WTC11 (cell line): ENCODE data around the gene ZNF438. TPM values are rescaled to one million over a fixed set of nuclear protein-coding genes. Genes with fewer than 3 reads are reported as not detected.

Experiments used
- ATAC-seq: fragments of 200-7000 bp; cut with Tn5 transposase; 2 replicates; pipeline ENCODE4 v1.10.0; 2021; ENCODE audit warnings: mild to moderate bottlenecking, moderate library complexity
- CTCF ChIA-PET: fragments of 300-600 bp; sonication (Branson Sonifier 250); formaldehyde crosslinking; loops from one replicate; lab custom pipeline; 2021; ENCODE audit warnings: antibody characterized with exemption; lab: Charles Lee
- POLR2A ChIA-PET: fragments of 350-600 bp; sonication (Branson Sonifier 250); formaldehyde crosslinking; loops from one replicate; lab custom pipeline; 2021; ENCODE audit warnings: antibody characterized with exemption; lab: Charles Lee
- DNase-seq: peaks from one replicate; pipeline ENCODE4 v3.0.0; 2021; ENCODE audit warnings: low spot score
- H3K27ac Mint-ChIP-seq: 2 replicates; pipeline ENCODE4 v1.8.0; 2021; ENCODE audit warnings: mixed read lengths
- H3K27me3 Mint-ChIP-seq: 2 replicates; pipeline ENCODE4 v1.8.0; 2021; ENCODE audit warnings: low read depth, mild to moderate bottlenecking, moderate library complexity, mixed read lengths
- H3K36me3 Mint-ChIP-seq: 2 replicates; pipeline ENCODE4 v1.8.0; 2021; ENCODE audit warnings: mixed read lengths
- H3K4me1 Mint-ChIP-seq: 2 replicates; pipeline ENCODE4 v1.8.0; 2022; ENCODE audit warnings: mixed read lengths
- H3K4me3 Mint-ChIP-seq: 2 replicates; pipeline ENCODE4 v1.8.0; 2021; ENCODE audit warnings: mild to moderate bottlenecking, moderate library complexity, mixed read lengths
- H3K9me3 Mint-ChIP-seq: 2 replicates; pipeline ENCODE4 v1.8.0; 2021; ENCODE audit warnings: mixed read lengths
- CREB1 ChIP-seq: sonication (generic); formaldehyde crosslinking; IDR thresholded peaks from 2 replicates; pipeline ENCODE4 v1.8.0; 2023; ENCODE audit warnings: mild to moderate bottlenecking, missing genetic modification reagents
- GABPB1 ChIP-seq: sonication (generic); formaldehyde crosslinking; IDR thresholded peaks from 2 replicates; pipeline ENCODE4 v1.8.1; 2023; ENCODE audit warnings: mild to moderate bottlenecking, missing genetic modification reagents
- GTF2I ChIP-seq: fragments of 250-450 bp; sonication (Bioruptor Pico); conservative IDR thresholded peaks from 2 replicates; pipeline ENCODE4 v1.4.0; 2021; ENCODE audit warnings: mild to moderate bottlenecking
- HMGA2 ChIP-seq: fragments of 250-450 bp; sonication (Bioruptor Pico); IDR thresholded peaks from 2 replicates; pipeline ENCODE4 v1.4.0; 2021; ENCODE audit warnings: mild to moderate bottlenecking, moderate library complexity
- IRF1 ChIP-seq: sonication (generic); formaldehyde crosslinking; IDR thresholded peaks from 2 replicates; pipeline ENCODE4 v1.8.0; 2023; ENCODE audit warnings: missing genetic modification reagents
- MXD4 ChIP-seq: fragments of 250-450 bp; sonication (Bioruptor Pico); IDR thresholded peaks from 2 replicates; pipeline ENCODE4 v1.8.0; 2021; ENCODE audit warnings: mild to moderate bottlenecking, moderate library complexity, borderline replicate concordance
- NFATC4 ChIP-seq: fragments of 250-450 bp; sonication (Bioruptor Pico); IDR thresholded peaks from 2 replicates; pipeline ENCODE4 v1.9.0; 2021; ENCODE audit warnings: mild to moderate bottlenecking
- OVOL2 ChIP-seq: fragments of 250-450 bp; sonication (Bioruptor Pico); IDR thresholded peaks from 2 replicates; pipeline ENCODE4 v1.9.0; 2021; ENCODE audit warnings: mild to moderate bottlenecking, borderline replicate concordance
- PRRX2 ChIP-seq: fragments of 250-450 bp; sonication (Bioruptor Pico); IDR thresholded peaks from 2 replicates; pipeline ENCODE4 v1.8.0; 2021; ENCODE audit warnings: mild to moderate bottlenecking
- SOX15 ChIP-seq: fragments of 250-450 bp; sonication (Bioruptor Pico); IDR thresholded peaks from 2 replicates; pipeline ENCODE4 v1.9.0; 2021; ENCODE audit warnings: mild to moderate bottlenecking
- ZNF532 ChIP-seq: fragments of 250-450 bp; sonication (Bioruptor Pico); IDR thresholded peaks from 2 replicates; pipeline ENCODE4 v1.9.0; 2021; ENCODE audit warnings: mild to moderate bottlenecking, borderline replicate concordance
- total RNA-seq: library from RNA; stranded (reverse); gene quantifications from 3 replicates; pipeline ENCODE4 v1.2.3, GENCODE V29; 2021
- TF ChIP-seq, protein P1 (sequence below): sonication (generic); formaldehyde crosslinking; IDR thresholded peaks from 2 replicates; pipeline ENCODE4 v1.8.1; 2023; ENCODE audit warnings: mild to moderate bottlenecking, missing genetic modification reagents
- TF ChIP-seq, protein P2 (sequence below): sonication (generic); formaldehyde crosslinking; IDR thresholded peaks from 2 replicates; pipeline ENCODE4 v1.8.1; 2023; ENCODE audit warnings: mild to moderate bottlenecking, missing genetic modification reagents
- TF ChIP-seq, protein P3 (sequence below): sonication (generic); formaldehyde crosslinking; IDR thresholded peaks from 2 replicates; pipeline ENCODE4 v1.8.0; 2022; ENCODE audit warnings: mild to moderate bottlenecking, missing genetic modification reagents
- TF ChIP-seq, protein P4 (sequence below): sonication (generic); formaldehyde crosslinking; IDR thresholded peaks from 2 replicates; pipeline ENCODE4 v1.8.1; 2023; ENCODE audit warnings: mild to moderate bottlenecking, missing genetic modification reagents, moderate library complexity
- TF ChIP-seq, protein P5 (sequence below): fragments of 200-600 bp; IDR thresholded peaks from 2 replicates; pipeline ENCODE4 v1.8.0; 2022; ENCODE audit warnings: antibody characterized with exemption

The ZNF438 gene
- total RNA-seq, 1 experiment from 2014 or later, result 1.9 TPM

GRCh38 chr10:31004611-31005193 is 27.0 kb downstream of the ZNF438 start:
- H3K27me3 Mint-ChIP-seq, result no peaks in the 10 kb centered on the region
- DNase-seq, result no peak
- no peak overlapping the region for H3K27ac Mint-ChIP-seq
- H3K4me1 Mint-ChIP-seq, result peaks cover 7% of the 10 kb centered on the region; the same call in 1 of the 2 replicates
- TF ChIP-seq PRRX2 (CRISPR knock-in tag) (no peak), NFATC4 (no peak), HMGA2 (CRISPR knock-in tag) (no peak), GTF2I (no peak), CREB1 (CRISPR knock-in tag) (no peak), ZNF532 (CRISPR knock-in tag) (no peak), GABPB1 (CRISPR knock-in tag) (no peak), SOX15 (no peak), IRF1 (CRISPR knock-in tag) (no peak), OVOL2 (CRISPR knock-in tag) (no peak), MXD4 (no peak)
- TF ChIP-seq, protein P1, sequence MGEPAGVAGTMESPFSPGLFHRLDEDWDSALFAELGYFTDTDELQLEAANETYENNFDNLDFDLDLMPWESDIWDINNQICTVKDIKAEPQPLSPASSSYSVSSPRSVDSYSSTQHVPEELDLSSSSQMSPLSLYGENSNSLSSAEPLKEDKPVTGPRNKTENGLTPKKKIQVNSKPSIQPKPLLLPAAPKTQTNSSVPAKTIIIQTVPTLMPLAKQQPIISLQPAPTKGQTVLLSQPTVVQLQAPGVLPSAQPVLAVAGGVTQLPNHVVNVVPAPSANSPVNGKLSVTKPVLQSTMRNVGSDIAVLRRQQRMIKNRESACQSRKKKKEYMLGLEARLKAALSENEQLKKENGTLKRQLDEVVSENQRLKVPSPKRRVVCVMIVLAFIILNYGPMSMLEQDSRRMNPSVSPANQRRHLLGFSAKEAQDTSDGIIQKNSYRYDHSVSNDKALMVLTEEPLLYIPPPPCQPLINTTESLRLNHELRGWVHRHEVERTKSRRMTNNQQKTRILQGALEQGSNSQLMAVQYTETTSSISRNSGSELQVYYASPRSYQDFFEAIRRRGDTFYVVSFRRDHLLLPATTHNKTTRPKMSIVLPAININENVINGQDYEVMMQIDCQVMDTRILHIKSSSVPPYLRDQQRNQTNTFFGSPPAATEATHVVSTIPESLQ, result no peak
- TF ChIP-seq, protein P2, sequence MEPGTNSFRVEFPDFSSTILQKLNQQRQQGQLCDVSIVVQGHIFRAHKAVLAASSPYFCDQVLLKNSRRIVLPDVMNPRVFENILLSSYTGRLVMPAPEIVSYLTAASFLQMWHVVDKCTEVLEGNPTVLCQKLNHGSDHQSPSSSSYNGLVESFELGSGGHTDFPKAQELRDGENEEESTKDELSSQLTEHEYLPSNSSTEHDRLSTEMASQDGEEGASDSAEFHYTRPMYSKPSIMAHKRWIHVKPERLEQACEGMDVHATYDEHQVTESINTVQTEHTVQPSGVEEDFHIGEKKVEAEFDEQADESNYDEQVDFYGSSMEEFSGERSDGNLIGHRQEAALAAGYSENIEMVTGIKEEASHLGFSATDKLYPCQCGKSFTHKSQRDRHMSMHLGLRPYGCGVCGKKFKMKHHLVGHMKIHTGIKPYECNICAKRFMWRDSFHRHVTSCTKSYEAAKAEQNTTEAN (CRISPR knock-in tag), result no peak
- TF ChIP-seq, protein P3, sequence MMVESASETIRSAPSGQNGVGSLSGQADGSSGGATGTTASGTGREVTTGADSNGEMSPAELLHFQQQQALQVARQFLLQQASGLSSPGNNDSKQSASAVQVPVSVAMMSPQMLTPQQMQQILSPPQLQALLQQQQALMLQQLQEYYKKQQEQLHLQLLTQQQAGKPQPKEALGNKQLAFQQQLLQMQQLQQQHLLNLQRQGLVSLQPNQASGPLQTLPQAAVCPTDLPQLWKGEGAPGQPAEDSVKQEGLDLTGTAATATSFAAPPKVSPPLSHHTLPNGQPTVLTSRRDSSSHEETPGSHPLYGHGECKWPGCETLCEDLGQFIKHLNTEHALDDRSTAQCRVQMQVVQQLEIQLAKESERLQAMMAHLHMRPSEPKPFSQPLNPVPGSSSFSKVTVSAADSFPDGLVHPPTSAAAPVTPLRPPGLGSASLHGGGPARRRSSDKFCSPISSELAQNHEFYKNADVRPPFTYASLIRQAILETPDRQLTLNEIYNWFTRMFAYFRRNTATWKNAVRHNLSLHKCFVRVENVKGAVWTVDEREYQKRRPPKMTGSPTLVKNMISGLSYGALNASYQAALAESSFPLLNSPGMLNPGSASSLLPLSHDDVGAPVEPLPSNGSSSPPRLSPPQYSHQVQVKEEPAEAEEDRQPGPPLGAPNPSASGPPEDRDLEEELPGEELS, result no peak
- TF ChIP-seq, protein P4, sequence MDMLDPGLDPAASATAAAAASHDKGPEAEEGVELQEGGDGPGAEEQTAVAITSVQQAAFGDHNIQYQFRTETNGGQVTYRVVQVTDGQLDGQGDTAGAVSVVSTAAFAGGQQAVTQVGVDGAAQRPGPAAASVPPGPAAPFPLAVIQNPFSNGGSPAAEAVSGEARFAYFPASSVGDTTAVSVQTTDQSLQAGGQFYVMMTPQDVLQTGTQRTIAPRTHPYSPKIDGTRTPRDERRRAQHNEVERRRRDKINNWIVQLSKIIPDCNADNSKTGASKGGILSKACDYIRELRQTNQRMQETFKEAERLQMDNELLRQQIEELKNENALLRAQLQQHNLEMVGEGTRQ, result no peak
- TF ChIP-seq, protein P5, sequence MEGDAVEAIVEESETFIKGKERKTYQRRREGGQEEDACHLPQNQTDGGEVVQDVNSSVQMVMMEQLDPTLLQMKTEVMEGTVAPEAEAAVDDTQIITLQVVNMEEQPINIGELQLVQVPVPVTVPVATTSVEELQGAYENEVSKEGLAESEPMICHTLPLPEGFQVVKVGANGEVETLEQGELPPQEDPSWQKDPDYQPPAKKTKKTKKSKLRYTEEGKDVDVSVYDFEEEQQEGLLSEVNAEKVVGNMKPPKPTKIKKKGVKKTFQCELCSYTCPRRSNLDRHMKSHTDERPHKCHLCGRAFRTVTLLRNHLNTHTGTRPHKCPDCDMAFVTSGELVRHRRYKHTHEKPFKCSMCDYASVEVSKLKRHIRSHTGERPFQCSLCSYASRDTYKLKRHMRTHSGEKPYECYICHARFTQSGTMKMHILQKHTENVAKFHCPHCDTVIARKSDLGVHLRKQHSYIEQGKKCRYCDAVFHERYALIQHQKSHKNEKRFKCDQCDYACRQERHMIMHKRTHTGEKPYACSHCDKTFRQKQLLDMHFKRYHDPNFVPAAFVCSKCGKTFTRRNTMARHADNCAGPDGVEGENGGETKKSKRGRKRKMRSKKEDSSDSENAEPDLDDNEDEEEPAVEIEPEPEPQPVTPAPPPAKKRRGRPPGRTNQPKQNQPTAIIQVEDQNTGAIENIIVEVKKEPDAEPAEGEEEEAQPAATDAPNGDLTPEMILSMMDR, result no peak
- POLR2A ChIA-PET, result no interaction called here
- no peaks in the 10 kb centered on the region for H3K36me3 Mint-ChIP-seq
- CTCF ChIA-PET, result no interaction called here
- H3K9me3 Mint-ChIP-seq, result peaks cover 4% of the 10 kb centered on the region; the same call in 1 of the 2 replicates
- H3K4me3 Mint-ChIP-seq, result no peak overlapping the region
- ATAC-seq, result no peak
